Stomach (tissue), 9 donors: ENCODE results near the gene CCDC9. TPM values are rescaled to one million over a fixed set of nuclear protein-coding genes. Genes with fewer than 3 reads are reported as not detected.
A peak's percentile ranks its signal among the peaks of the same experiment; 100 is the strongest.
"Not testable (repeated sequence)": the region's sequence is repeated elsewhere in the genome, so short reads cannot be mapped to it uniquely, and the experiment has no call there.

Source experiments
- DNase-seq, 2 donors: peaks; one replicate each; pipeline versions ENCODE4 v3.0.0 to v3.0.0-alpha.2; 2013 to 2019
- H3K27ac ChIP-seq, 5 donors: fragments of 200-600 bp in 4 of 5; sonication (generic) in 4 of 5; one replicate each; pipeline ENCODE4 v1.5.1; 2013 to 2019; ENCODE audit warnings: mild to moderate bottlenecking in 1 of 5, moderate library complexity in 1 of 5
- H3K27me3 ChIP-seq, 3 donors: fragments of 200-600 bp; sonication (generic); one replicate each; pipeline ENCODE4 v1.5.1; 2017 to 2019; ENCODE audit warnings: mixed run types in 1 of 3
- H3K36me3 ChIP-seq, 4 donors: fragments of 200-600 bp; sonication (generic); 1 replicate in 3 of 4; 2 replicates in 1 of 4; pipeline ENCODE4 v1.5.1; 2016 to 2019
- H3K4me1 ChIP-seq, 4 donors: fragments of 200-600 bp; sonication (generic); one replicate each; pipeline ENCODE4 v1.5.1; 2016 to 2019
- H3K4me3 ChIP-seq, 4 donors: fragments of 200-600 bp; sonication (generic) in 3 of 4; one replicate each; pipeline ENCODE4 v1.5.1; 2016 to 2019; ENCODE audit warnings: mild to moderate bottlenecking in 1 of 4
- H3K9me3 ChIP-seq, 4 donors: fragments of 200-600 bp; sonication (generic); one replicate each; pipeline ENCODE4 v1.5.1; 2016 to 2019
- CTCF ChIP-seq, 7 experiments: fragments of 450-650 bp in 4 of 7; fragments of 200-600 bp in 3 of 7; sonication (generic) in 3 of 7; IDR thresholded peaks; one replicate each; pipeline ENCODE4 v1.5.1; 2016 to 2019; ENCODE audit warnings: antibody characterized with exemption in 7 of 7, control low read depth in 2 of 7, mild to moderate bottlenecking in 1 of 7
- EP300 ChIP-seq: sonication (generic); formaldehyde crosslinking; IDR thresholded peaks from one replicate; pipeline ENCODE4 v1.6.1; 2017; ENCODE audit warnings: antibody characterized with exemption
- POLR2A ChIP-seq, 4 donors: fragments of 450-650 bp; IDR thresholded peaks; one replicate each; pipeline ENCODE4 v1.6.1; 2016; ENCODE audit warnings: antibody characterized with exemption in 4 of 4, control low read depth in 2 of 4, mild to moderate bottlenecking in 1 of 4, moderate library complexity in 1 of 4
- POLR2AphosphoS5 ChIP-seq, 3 donors: sonication (generic); formaldehyde crosslinking; IDR thresholded peaks; one replicate each; pipeline ENCODE4 v1.6.1; 2016; ENCODE audit warnings: antibody characterized with exemption in 3 of 3
- WGBS, 5 donors: extraction: QIAGEN DNeasy Blood & Tissue Kit in 3 of 5; methylation state at CpG; one replicate each; pipeline versions ENCODE4 v1.1.5 to v1.1.7; 2013 to 2018; 5-methylcytosine and 5-hydroxymethylcytosine counted together
- intact Hi-C: fragments of 100-400 bp; cut with DNase I; formaldehyde crosslinking; loops from one replicate; pipeline ENCODE4 v1.15.1; 2023; ENCODE audit warnings: low total_unique reads
- polyA plus RNA-seq, 3 donors: library from polyadenylated mRNA; stranded (reverse); fragments of 200-250 nt; gene quantifications; one replicate each; pipeline ENCODE4 v1.2.3, GENCODE V29; 2013
- total RNA-seq, 5 donors: library from RNA; depleted of rRNA; stranded (reverse); fragments of >200 nt; gene quantifications; one replicate each; pipeline versions ENCODE4 v1.1.0 to v1.2.3, GENCODE V29; 2014 to 2016
- donor health status: healthy with polysubstance abuse.
- donor health status: Bipolar disorder and iron deficiency.
- donor health status: healthy.

Gene CCDC9
- total and polyA plus RNA-seq, 8 donors: 14.3 to 62.4 (median 21.3) TPM

GRCh38 chr19:47274071-47274890 lies 18.0 kb downstream of the CCDC9 start, which contains the start of gene INAFM1:
Gene INAFM1 (plus strand): TSS chr19:47274885. CDS start chr19:47274920, 35 bp downstream.
- peak within 1 kb of the TSS; percentile 55 to 77 (median 70) for H3K4me3 ChIP-seq
- 0 to 1% (median 1%) methylated on average over 10 to 70 of the region's 72 CpGs for WGBS, 5 donors
- H3K4me1 ChIP-seq: peaks cover 29 to 59% (median 39%) of the 10 kb centered on the region in 4 donors

GRCh38 chr19:47274891-47275761 lies 18.8 kb downstream of the CCDC9 start:
- intact Hi-C loops: no loop called here
- Histone ChIP-seq H3K4me3 (peak overlapping the region; percentile 55 to 77 (median 70)), H3K4me1 (peaks cover 29 to 59% (median 39%) of the 10 kb centered on the region in 4 donors), H3K36me3 (peaks cover 15 to 25% (median 20%) of the 10 kb centered on the region in 4 donors), H3K9me3 (no peaks in the 10 kb centered on the region), H3K27me3 (no peaks in the 10 kb centered on the region), H3K27ac (peak overlapping the region; percentile 65 to 100 (median 98))
- WGBS, 5 donors: 12 to 49% (median 18%) methylated on average over 9 to 82 of the region's 82 CpGs
- DNase-seq: peak in 1 of 2 donors; percentile 62
- no peak for TF ChIP-seq POLR2A (IDR thresholded peaks at IDR 0.05)
- no peak for TF ChIP-seq POLR2AphosphoS5 (IDR thresholded peaks at IDR 0.05)
- no peak for TF ChIP-seq EP300
- TF ChIP-seq CTCF (IDR thresholded peaks at IDR 0.05): no peak

More at GRCh38 chr19:47274071-47274890, 18.0 kb downstream of the CCDC9 start, which contains the start of gene INAFM1:
- DNase-seq: peak; percentile 98 to 99
- no peaks in the 10 kb centered on the region for H3K9me3 ChIP-seq
- H3K27ac ChIP-seq: peak within 1 kb of the TSS; percentile 98 to 100 (median 100)
- intact Hi-C loops: no loop called here
- H3K36me3 ChIP-seq: peaks cover 19 to 33% (median 28%) of the 10 kb centered on the region in 4 donors
- H3K27me3 ChIP-seq: no peaks in the 10 kb centered on the region
- TF ChIP-seq POLR2AphosphoS5 (IDR thresholded peaks at IDR 0.05): peak in 2 of 3 donors; percentile 52 to 87
- TF ChIP-seq EP300: no peak
- TF ChIP-seq POLR2A (IDR thresholded peaks at IDR 0.05): peak in 1 of 4 donors; percentile 29

GRCh38 chr19:47275791-47276461 lies 19.6 kb downstream of the CCDC9 start:
- peaks cover 7 to 17% (median 12%) of the 10 kb centered on the region in 4 donors for H3K36me3 ChIP-seq
- WGBS, 5 donors: 69 to 80% (median 71%) methylated on average over 11 to 13 of the region's 13 CpGs
- H3K4me1 ChIP-seq: peaks cover 29 to 59% (median 42%) of the 10 kb centered on the region in 4 donors
- H3K4me3 ChIP-seq: peak overlapping the region; percentile 55 to 77 (median 70)
- peak overlapping the region in 4 of 5 donors; percentile 98 to 100 (median 99) for H3K27ac ChIP-seq
- H3K9me3 ChIP-seq: no peaks in the 10 kb centered on the region
- TF ChIP-seq CTCF (IDR thresholded peaks at IDR 0.05) (no peak), POLR2A (IDR thresholded peaks at IDR 0.05) (no peak), EP300 (no peak), POLR2AphosphoS5 (IDR thresholded peaks at IDR 0.05) (peak in 1 of 3 donors; percentile 3)
- no peaks in the 10 kb centered on the region for H3K27me3 ChIP-seq
- peak in 1 of 2 donors; percentile 52 for DNase-seq
- intact Hi-C loops: no loop called here

GRCh38 chr19:47276513-47276912 lies 20.2 kb downstream of the CCDC9 start:
- H3K36me3 ChIP-seq: peaks cover 1 to 11% (median 6%) of the 10 kb centered on the region in 4 donors
- 73 to 96% (median 89%) methylated on average over 3 of the region's 3 CpGs for WGBS, 5 donors
- H3K27me3 ChIP-seq, H3K4me3 ChIP-seq, intact Hi-C loops, H3K9me3 ChIP-seq, DNase-seq: not testable (repeated sequence)
- peaks cover 29 to 59% (median 42%) of the 10 kb centered on the region in 4 donors for H3K4me1 ChIP-seq
- H3K27ac ChIP-seq: peak overlapping the region in 4 of 5 donors; percentile 98 to 100 (median 99)
